Heart left ventricle (tissue), 16 donors: ENCODE results near the gene CFAP65. TPM values are rescaled to one million over a fixed set of nuclear protein-coding genes. Genes with fewer than 3 reads are reported as not detected.

Experiments used
- ATAC-seq, 4 donors: fragments of 200-7000 bp; cut with Tn5 transposase; one replicate each; pipeline ENCODE4 v1.9.1; 2020 to 2022; ENCODE audit warnings: moderate library complexity in 4 of 4, mild to moderate bottlenecking in 3 of 4, moderate number of reproducible peaks in 1 of 4
- DNase-seq, 5 donors: peaks; one replicate each; pipeline ENCODE4 v3.0.0-alpha.2; 2020
- H3K27ac ChIP-seq, 12 donors: fragments of 200-600 bp; sonication (generic) in 4 of 12; one replicate each; pipeline versions ENCODE4 v1.5.0 to v1.8.0; 2016 to 2022; ENCODE audit warnings: mild to moderate bottlenecking in 2 of 12
- H3K27me3 ChIP-seq, 9 donors: fragments of 200-600 bp; sonication (generic) in 2 of 9; one replicate each; pipeline versions ENCODE4 v1.5.1 to v1.8.0; 2016 to 2022; ENCODE audit warnings: mild to moderate bottlenecking in 3 of 9
- H3K36me3 ChIP-seq, 9 donors: fragments of 200-600 bp; sonication (generic) in 2 of 9; one replicate each; pipeline versions ENCODE4 v1.5.0 to v1.8.0; 2018 to 2022; ENCODE audit warnings: mild to moderate bottlenecking in 2 of 9
- H3K4me1 ChIP-seq, 12 donors: fragments of 200-600 bp; sonication (generic) in 4 of 12; one replicate each; pipeline versions ENCODE4 v1.5.0 to v1.8.0; 2016 to 2022; ENCODE audit warnings: mild to moderate bottlenecking in 3 of 12
- H3K4me3 ChIP-seq, 12 donors: fragments of 200-600 bp; sonication (generic) in 4 of 12; one replicate each; pipeline versions ENCODE4 v1.5.0 to v1.8.0; 2017 to 2022; ENCODE audit warnings: mild to moderate bottlenecking in 9 of 12, moderate library complexity in 4 of 12
- H3K9me3 ChIP-seq, 12 donors: fragments of 200-600 bp; sonication (generic) in 4 of 12; one replicate each; pipeline versions ENCODE4 v1.5.0 to v1.8.0; 2016 to 2022; ENCODE audit warnings: mild to moderate bottlenecking in 1 of 12
- POLR2A ChIP-seq, 2 donors: fragments of 450-650 bp; IDR thresholded peaks; one replicate each; pipeline ENCODE4 v1.6.1; 2017; ENCODE audit warnings: antibody characterized with exemption in 2 of 2, mild to moderate bottlenecking in 2 of 2, moderate library complexity in 2 of 2
- WGBS, 4 donors: extraction: QIAGEN DNeasy Blood & Tissue Kit in 2 of 4; methylation state at CpG; one replicate each; pipeline versions ENCODE4 v1.1.5 to v1.1.7; 2013 to 2018; 5-methylcytosine and 5-hydroxymethylcytosine counted together
- intact Hi-C, 10 donors: fragments of 100-400 bp; cut with DNase I; formaldehyde crosslinking; loops; one replicate each; pipeline versions ENCODE4 v1.11.1 to v1.14.2; 2022
- polyA plus RNA-seq, 2 donors: library from polyadenylated mRNA; stranded (reverse); fragments of 200-250 nt; gene quantifications; one replicate each; pipeline ENCODE4 v1.2.3, GENCODE V29; 2013
- total RNA-seq, 9 donors: library from RNA; depleted of rRNA in 2 of 9; stranded (reverse); fragments of >200 nt in 2 of 9; fragmentation: NEBNext Ultra II Directional in 3 of 9; extraction: Animal tissue kit (Norgen Biotek cat#: 25700) in 3 of 9; gene quantifications; one replicate each; pipeline versions ENCODE4 v1.1.0 to v1.2.4, GENCODE V29; 2016 to 2023
- TF ChIP-seq, protein P1 (sequence below), 12 donors: fragments of 200-600 bp; sonication (generic) in 4 of 12; IDR thresholded peaks; one replicate each; pipeline versions ENCODE4 v1.5.0 to v1.8.0; 2018 to 2022; ENCODE audit warnings: antibody characterized with exemption in 12 of 12, mild to moderate bottlenecking in 5 of 12
- donor health status: ischemic (EF 13 %, LVEDD 7.1; RV severe dilation, severe dysfunction).
- donor health status: healthy with polysubstance abuse.
- donor health status: DM: no; HTN: yes; CAD: no.
- donor health status: DM: no; HTN: no; CAD: no.
- donor health status: ischemic (EF 25% LVEDD 6.9; RV normal size, moderate dysfunction).
- donor health status: ischemic (EF 25% LVEDD 5.7; RV mildly dilated, moderate dysfunction).
- donor health status: healthy.
- donor health status: DM: yes; HTN: yes; CAD: no.
- donor health status: ischemic (EF 35%, LVEDD 5.7; RV mildly dilated, moderate dysfunction).
- donor health status: nonischemic (EF 11% LVEDD 7.7; RV severe dilation, severe dysfunction).
- donor health status: DM: yes; HTN: yes; CAD: no.
- donor health status: PGD.
- donor health status: ischemic (EF 29% LVEDD 5.4; RV normal size, mild dysfunction).
- donor health status: nonischemic (EF 23%, LVEDD 6.1; RV moderate dilation, normal function).

The CFAP65 gene
- total and polyA plus RNA-seq, 11 donors, result 0.04 TPM; not detected in 10

DNA sequence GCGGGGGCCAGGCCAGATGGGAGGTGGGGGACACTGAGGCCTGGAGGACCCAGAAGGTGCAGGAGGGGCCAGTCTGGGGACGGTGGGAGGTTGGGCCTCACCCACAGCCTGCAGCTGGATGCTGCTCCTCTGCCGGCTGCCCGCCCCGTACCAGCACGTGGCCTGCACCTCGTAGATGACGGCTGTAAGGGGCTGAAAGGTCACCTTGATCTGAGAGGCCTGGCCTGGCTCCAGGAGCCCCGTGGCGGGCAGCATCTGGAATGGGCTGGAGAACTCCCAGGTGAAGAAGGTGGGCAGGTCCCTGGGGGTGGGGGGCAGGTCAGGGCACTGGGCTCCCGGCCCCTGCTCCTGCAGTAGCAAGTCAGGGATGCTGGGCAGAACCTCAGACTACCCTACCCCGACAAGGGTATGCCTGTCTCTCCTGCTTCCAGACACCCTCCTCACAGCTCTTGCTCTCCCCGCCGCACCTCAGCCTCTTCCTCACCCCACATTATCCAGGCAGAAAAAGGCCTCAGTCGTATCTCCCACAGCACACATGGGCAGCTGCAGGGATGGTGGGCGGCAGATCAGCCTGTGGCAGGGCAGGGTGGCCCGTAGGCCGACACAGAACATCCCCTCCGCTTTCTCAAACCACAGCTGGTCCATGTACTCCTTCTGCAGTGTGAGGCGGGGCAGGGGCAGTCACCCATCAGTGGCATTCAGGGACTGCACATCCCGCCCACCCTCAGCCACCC is 10.1 kb downstream of the CFAP65 start:
- peaks cover 8 to 54% (median 20%) of the 10 kb centered on the region in 9 donors for H3K27me3 ChIP-seq
- TF ChIP-seq, protein P1, sequence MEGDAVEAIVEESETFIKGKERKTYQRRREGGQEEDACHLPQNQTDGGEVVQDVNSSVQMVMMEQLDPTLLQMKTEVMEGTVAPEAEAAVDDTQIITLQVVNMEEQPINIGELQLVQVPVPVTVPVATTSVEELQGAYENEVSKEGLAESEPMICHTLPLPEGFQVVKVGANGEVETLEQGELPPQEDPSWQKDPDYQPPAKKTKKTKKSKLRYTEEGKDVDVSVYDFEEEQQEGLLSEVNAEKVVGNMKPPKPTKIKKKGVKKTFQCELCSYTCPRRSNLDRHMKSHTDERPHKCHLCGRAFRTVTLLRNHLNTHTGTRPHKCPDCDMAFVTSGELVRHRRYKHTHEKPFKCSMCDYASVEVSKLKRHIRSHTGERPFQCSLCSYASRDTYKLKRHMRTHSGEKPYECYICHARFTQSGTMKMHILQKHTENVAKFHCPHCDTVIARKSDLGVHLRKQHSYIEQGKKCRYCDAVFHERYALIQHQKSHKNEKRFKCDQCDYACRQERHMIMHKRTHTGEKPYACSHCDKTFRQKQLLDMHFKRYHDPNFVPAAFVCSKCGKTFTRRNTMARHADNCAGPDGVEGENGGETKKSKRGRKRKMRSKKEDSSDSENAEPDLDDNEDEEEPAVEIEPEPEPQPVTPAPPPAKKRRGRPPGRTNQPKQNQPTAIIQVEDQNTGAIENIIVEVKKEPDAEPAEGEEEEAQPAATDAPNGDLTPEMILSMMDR (IDR thresholded peaks at IDR 0.05), result no peak
- 59 to 64% (median 61%) methylated on average over 13 to 21 of the region's 21 CpGs for WGBS, 4 donors
- DNase-seq (no peak), ATAC-seq (no peak)
- intact Hi-C loops, result no loop called here
- no peaks in the 10 kb centered on the region for H3K9me3 ChIP-seq
- H3K4me3 ChIP-seq, result no peak overlapping the region
- no peaks in the 10 kb centered on the region for H3K4me1 ChIP-seq
- no peaks in the 10 kb centered on the region for H3K36me3 ChIP-seq
- no peak overlapping the region for H3K27ac ChIP-seq

DNA sequence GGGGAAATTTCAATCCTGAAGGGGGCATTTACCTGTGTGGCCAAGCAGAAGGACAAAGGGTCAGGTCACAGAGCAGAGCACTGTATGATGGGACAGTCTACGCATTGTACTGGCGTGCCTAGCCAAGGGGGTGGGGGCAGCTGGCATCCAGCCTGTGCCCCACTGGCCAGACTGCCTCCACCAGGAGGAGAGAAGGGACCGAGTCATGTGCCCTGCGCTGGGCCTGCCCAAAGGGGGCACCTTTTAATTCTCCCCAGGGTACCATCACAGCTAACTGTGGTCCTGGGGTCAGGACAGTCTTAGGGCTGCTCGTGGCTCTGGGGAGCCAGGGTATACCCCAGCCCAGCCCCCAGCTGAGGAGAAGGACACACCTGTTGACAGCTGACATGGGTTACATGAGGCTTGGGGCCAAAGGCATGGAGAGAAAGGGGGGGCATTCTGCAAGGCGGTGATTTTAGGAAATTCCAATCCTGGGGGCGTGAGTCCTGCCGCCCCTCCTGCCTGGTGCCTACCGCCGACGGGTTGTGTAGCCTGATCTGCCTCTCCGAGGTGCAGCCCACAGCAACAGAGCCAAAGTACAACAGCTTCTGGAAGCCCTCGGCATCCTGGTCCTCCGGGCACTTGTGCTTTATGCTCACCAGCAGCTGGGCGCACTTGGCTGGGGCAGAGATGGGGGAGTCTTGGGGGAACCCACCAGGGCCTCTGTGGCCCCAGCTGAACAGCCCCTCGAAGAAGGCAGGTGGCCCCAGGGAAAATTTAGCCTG is 11.0 kb downstream of the CFAP65 start:
- TF ChIP-seq, protein P1 (IDR thresholded peaks at IDR 0.05), result no peak
- no peak for TF ChIP-seq POLR2A (IDR thresholded peaks at IDR 0.05)
- no peak overlapping the region for H3K27ac ChIP-seq
- peaks cover 8 to 46% (median 20%) of the 10 kb centered on the region in 9 donors for H3K27me3 ChIP-seq
- no peak overlapping the region for H3K4me3 ChIP-seq
- H3K9me3 ChIP-seq, result no peaks in the 10 kb centered on the region
- DNase-seq, result no peak
- H3K4me1 ChIP-seq, result no peaks in the 10 kb centered on the region
- H3K36me3 ChIP-seq, result no peaks in the 10 kb centered on the region
- ATAC-seq, result peak in 1 of 4 donors; percentile 9
- intact Hi-C loops, result no loop called here
- WGBS, 4 donors, result 73 to 85% (median 76%) methylated on average over 14 to 16 of the region's 16 CpGs

DNA sequence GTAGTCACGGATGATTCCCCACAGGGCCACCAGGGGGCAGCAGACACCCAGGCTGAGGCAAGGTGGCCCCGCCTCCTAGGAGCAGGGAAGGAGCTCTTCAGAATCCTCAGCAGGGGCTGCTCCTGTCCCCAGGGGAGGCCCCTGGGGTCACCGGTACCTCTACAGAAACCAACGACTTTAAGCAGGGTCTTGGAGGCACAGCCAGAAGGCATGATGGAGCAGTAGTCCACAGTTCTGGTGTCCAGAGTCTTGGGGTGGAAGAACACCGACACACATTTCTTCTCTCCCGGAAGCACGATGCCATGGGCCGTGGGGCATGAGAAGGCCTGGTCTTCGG is 11.5 kb downstream of the CFAP65 start:
- intact Hi-C loops, result loop anchor here in 3 of 10 donors (1.0 to 10.0 kb wide), 3 partner anchors 125 to 127 kb away; no protein-coding TSS in a partner anchor
- ATAC-seq, result peak in 3 of 4 donors; percentile 80 to 89 (median 85)
- peak; percentile 68 to 85 (median 77) for DNase-seq
- H3K27ac ChIP-seq, result no peak overlapping the region
- H3K4me3 ChIP-seq, result no peak overlapping the region
- no peaks in the 10 kb centered on the region for H3K4me1 ChIP-seq
- H3K27me3 ChIP-seq, result peaks cover 8 to 46% (median 20%) of the 10 kb centered on the region in 9 donors
- WGBS, 4 donors, result 40 to 64% (median 43%) methylated on average over 6 to 9 of the region's 9 CpGs
- H3K36me3 ChIP-seq, result no peaks in the 10 kb centered on the region
- no peaks in the 10 kb centered on the region for H3K9me3 ChIP-seq
- TF ChIP-seq POLR2A (IDR thresholded peaks at IDR 0.05), result no peak
- TF ChIP-seq, protein P1 (IDR thresholded peaks at IDR 0.05), result peak; percentile 88 to 98 (median 96)
